ENCODE measurements around the gene SPRR2F. TPM values are rescaled to one million over a fixed set of nuclear protein-coding genes. Genes with fewer than 3 reads are reported as not detected.

The SPRR2F gene, protein sequence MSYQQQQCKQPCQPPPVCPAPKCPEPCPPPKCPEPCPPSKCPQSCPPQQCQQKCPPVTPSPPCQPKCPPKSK
- total RNA-seq, result not detected in 2 replicates
- total RNA-seq (2013), result not detected
- polyA plus RNA-seq, result not detected in 2 replicates
- not detected in 2 replicates for polyA minus RNA-seq

DNA sequence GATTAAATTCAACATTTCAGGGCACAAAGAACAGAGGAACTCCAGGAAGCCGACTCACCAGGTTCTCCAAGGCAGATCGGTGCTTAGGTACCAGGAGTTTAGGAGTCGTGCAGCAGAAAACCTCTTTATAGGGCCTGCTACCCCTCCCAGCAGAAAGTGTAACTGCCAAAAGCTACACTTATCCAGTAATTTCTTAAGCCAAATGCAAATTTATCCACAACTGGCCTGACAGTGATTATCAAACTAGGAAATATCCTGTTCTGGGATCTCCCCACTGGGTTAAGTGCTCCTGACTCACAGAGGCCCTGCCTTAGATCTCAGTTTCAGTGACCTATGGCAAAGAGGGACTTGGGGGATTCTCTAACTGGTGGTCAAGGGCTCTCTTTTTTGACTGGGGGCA, at the start of gene SPRR2F:
Gene SPRR2F, minus strand, starts transcription at position 101 of the 400 bp plus-strand sequence. CDS start 783 bp downstream, outside the sequence.
- Histone ChIP-seq H3K4me2 (replicated peaks; ENCODE audit: low read depth, low read length, poor library complexity, severe bottlenecking) (no peak within 1 kb of the TSS), H3K27me3 (replicated peaks in 1 of 4; ENCODE audit: control extremely low read depth in 1 of 4, control insufficient read depth in 3 of 4, insufficient read depth in 4 of 4, low read length in 3 of 4) (peaks cover 0 to 10% (median 2%) of the 10 kb centered on the region in 4 experiments), H3K4me1 (ENCODE audit: control insufficient read depth in 2 of 2, insufficient read depth in 2 of 2, low read length in 2 of 2) (no peaks in the 10 kb centered on the region), H3K9ac (ENCODE audit: low read length) (no peak within 1 kb of the TSS), H3K9me3 (ENCODE audit: control extremely low read depth in 1 of 3, control insufficient read depth in 2 of 3, insufficient read depth in 1 of 3, low read length in 2 of 3) (no peaks in the 10 kb centered on the region), H2AFZ (ENCODE audit: insufficient read depth, low read depth, low read length, poor library complexity, severe bottlenecking) (no peak within 1 kb of the TSS), H3K27ac (ENCODE audit: low read length in 2 of 2) (no peak within 1 kb of the TSS), H3K4me3 (ENCODE audit: control extremely low read depth in 1 of 5, extremely low read depth in 1 of 5, insufficient read depth in 1 of 5, low read depth in 2 of 5, low read length in 4 of 5) (no peak within 1 kb of the TSS), H3K36me3 (replicated peaks in 1 of 2; ENCODE audit: control extremely low read depth in 1 of 2, control insufficient read depth in 1 of 2, extremely low read depth in 1 of 2, insufficient read depth in 2 of 2, low read length in 1 of 2) (no peaks in the 10 kb centered on the region), H4K20me1 (ENCODE audit: control insufficient read depth, insufficient read depth, low read length, poor library complexity, severe bottlenecking) (no peaks in the 10 kb centered on the region), H3K79me2 (ENCODE audit: control insufficient read depth, insufficient read depth, low read length) (no peaks in the 10 kb centered on the region)
- H3K9me3 Mint-ChIP-seq (ENCODE audit: insufficient read depth), result peaks cover 2% of the 10 kb centered on the region
- ATAC-seq (ENCODE audit: low read depth) (no peak), DNase-seq (no peak)
- no peak for TF ChIP-seq EZH2 (IDR thresholded peaks at IDR 0.05; ENCODE audit: borderline replicate concordance, insufficient read depth, low read depth, low read length, poor library complexity, severe bottlenecking)
- TF ChIP-seq, protein P1, sequence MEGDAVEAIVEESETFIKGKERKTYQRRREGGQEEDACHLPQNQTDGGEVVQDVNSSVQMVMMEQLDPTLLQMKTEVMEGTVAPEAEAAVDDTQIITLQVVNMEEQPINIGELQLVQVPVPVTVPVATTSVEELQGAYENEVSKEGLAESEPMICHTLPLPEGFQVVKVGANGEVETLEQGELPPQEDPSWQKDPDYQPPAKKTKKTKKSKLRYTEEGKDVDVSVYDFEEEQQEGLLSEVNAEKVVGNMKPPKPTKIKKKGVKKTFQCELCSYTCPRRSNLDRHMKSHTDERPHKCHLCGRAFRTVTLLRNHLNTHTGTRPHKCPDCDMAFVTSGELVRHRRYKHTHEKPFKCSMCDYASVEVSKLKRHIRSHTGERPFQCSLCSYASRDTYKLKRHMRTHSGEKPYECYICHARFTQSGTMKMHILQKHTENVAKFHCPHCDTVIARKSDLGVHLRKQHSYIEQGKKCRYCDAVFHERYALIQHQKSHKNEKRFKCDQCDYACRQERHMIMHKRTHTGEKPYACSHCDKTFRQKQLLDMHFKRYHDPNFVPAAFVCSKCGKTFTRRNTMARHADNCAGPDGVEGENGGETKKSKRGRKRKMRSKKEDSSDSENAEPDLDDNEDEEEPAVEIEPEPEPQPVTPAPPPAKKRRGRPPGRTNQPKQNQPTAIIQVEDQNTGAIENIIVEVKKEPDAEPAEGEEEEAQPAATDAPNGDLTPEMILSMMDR (IDR thresholded peaks at IDR 0.05), result no peak
- intact Hi-C loops (cut with micrococcal nuclease), result no loop called here
- H3K4me3 Mint-ChIP-seq, result no peak within 1 kb of the TSS
- WGBS (ENCODE audit: insufficient coverage), result 82% methylated on average over 3 of the region's 3 CpGs
- no peak within 1 kb of the TSS for H3K27ac Mint-ChIP-seq
- H3K27me3 Mint-ChIP-seq, result peaks cover 20% of the 10 kb centered on the region
- ChIA-PET POLR2A (no interaction called here), CTCF (no interaction called here)
- no peaks in the 10 kb centered on the region for H3K4me1 Mint-ChIP-seq

DNA sequence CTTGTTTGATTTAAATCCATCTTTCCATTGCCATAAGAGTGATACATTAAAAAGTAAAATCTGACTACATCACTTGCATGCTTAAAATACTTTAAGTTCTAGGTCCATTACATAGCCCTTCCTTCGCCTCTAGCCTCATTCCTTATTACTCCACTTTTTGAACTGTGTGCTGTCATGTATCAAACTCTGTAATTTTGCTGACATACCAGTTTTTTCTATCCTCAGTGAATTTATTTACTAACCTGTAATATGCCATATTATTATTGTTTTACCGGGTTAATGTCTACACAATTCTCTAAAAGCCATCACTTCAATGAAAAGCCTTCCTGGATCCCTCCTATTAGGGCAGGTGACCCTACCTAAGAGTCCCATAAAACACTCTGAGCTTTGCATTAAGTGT, 42.2 kb upstream of the SPRR2F start:
- DNase-seq (no peak), ATAC-seq (ENCODE audit: low read depth) (no peak)
- H3K36me3 ChIP-seq (replicated peaks in 1 of 2; ENCODE audit: control extremely low read depth in 1 of 2, control insufficient read depth in 1 of 2, extremely low read depth in 1 of 2, insufficient read depth in 2 of 2, low read length in 1 of 2), result no peaks in the 10 kb centered on the region
- Mint-ChIP-seq H3K4me3 (no peak overlapping the region), H3K4me1 (no peaks in the 10 kb centered on the region), H3K27ac (no peak overlapping the region), H3K9me3 (ENCODE audit: insufficient read depth) (peaks cover 9% of the 10 kb centered on the region), H3K27me3 (peaks cover 23% of the 10 kb centered on the region)
- no peak overlapping the region for H2AFZ ChIP-seq (ENCODE audit: insufficient read depth, low read depth, low read length, poor library complexity, severe bottlenecking)
- no peak overlapping the region for H3K27ac ChIP-seq (ENCODE audit: low read length in 2 of 2)
- no peaks in the 10 kb centered on the region for H3K79me2 ChIP-seq (ENCODE audit: control insufficient read depth, insufficient read depth, low read length)
- H3K9ac ChIP-seq (ENCODE audit: low read length), result no peak overlapping the region
- CTCF ChIA-PET, result interaction anchor here (1.6 kb wide), 1 partner anchor 11 kb away, joined by 7 read pairs; no protein-coding TSS in a partner anchor
- WGBS (ENCODE audit: insufficient coverage), result no CpG with 5 or more reads among the region's 2 CpGs
- no peak for TF ChIP-seq EZH2 (IDR thresholded peaks at IDR 0.05; ENCODE audit: borderline replicate concordance, insufficient read depth, low read depth, low read length, poor library complexity, severe bottlenecking)
- POLR2A ChIA-PET, result no interaction called here
- H3K27me3 ChIP-seq (replicated peaks in 1 of 4; ENCODE audit: control extremely low read depth in 1 of 4, control insufficient read depth in 3 of 4, insufficient read depth in 4 of 4, low read length in 3 of 4), result peaks cover 0 to 14% (median 4%) of the 10 kb centered on the region in 4 experiments
- no peak overlapping the region for H3K4me3 ChIP-seq (ENCODE audit: control extremely low read depth in 1 of 5, extremely low read depth in 1 of 5, insufficient read depth in 1 of 5, low read depth in 2 of 5, low read length in 4 of 5)
- H3K4me2 ChIP-seq (replicated peaks; ENCODE audit: low read depth, low read length, poor library complexity, severe bottlenecking), result no peak overlapping the region
- no peaks in the 10 kb centered on the region for H4K20me1 ChIP-seq (ENCODE audit: control insufficient read depth, insufficient read depth, low read length, poor library complexity, severe bottlenecking)
- H3K4me1 ChIP-seq (ENCODE audit: control insufficient read depth in 2 of 2, insufficient read depth in 2 of 2, low read length in 2 of 2), result no peaks in the 10 kb centered on the region
- peaks cover 1 to 16% (median 12%) of the 10 kb centered on the region in 3 donors for H3K9me3 ChIP-seq (ENCODE audit: control extremely low read depth in 1 of 3, control insufficient read depth in 2 of 3, insufficient read depth in 1 of 3, low read length in 2 of 3)
- intact Hi-C loops (cut with micrococcal nuclease), result no loop called here

Data from B cell (primary cell).